Measurements from ENCODE around the gene STXBP6.

Gene STXBP6

GRCh38 chr14:24915958-24916595 is 133.9 kb downstream of the STXBP6 start:
- DNase-seq (ENCODE audit: low read depth) = no peak

- DNase-seq (ENCODE audit: low read depth) = no peak
These were observed 134.5 kb downstream of the STXBP6 start for GRCh38 chr14:24915403-24915921.

GRCh38 chr14:24913746-24914145 is 136.2 kb downstream of the STXBP6 start:
- no peak for DNase-seq (ENCODE audit: low read depth)

- DNase-seq (ENCODE audit: low read depth) = no peak
These were observed 136.9 kb downstream of the STXBP6 start for GRCh38 chr14:24913021-24913420.

- DNase-seq (ENCODE audit: low read depth) = no peak
These were observed 138.4 kb downstream of the STXBP6 start for GRCh38 chr14:24911324-24912109.

GRCh38 chr14:24910408-24910986 is 139.4 kb downstream of the STXBP6 start:
- no peak for DNase-seq (ENCODE audit: low read depth)

GRCh38 chr14:24909523-24910302 is 140.2 kb downstream of the STXBP6 start:
- no peak for DNase-seq (ENCODE audit: low read depth)

- no peak for DNase-seq (ENCODE audit: low read depth)
These were observed 141.2 kb downstream of the STXBP6 start for GRCh38 chr14:24908592-24909236.

- DNase-seq (ENCODE audit: low read depth) = no peak
These were observed 145.4 kb downstream of the STXBP6 start for GRCh38 chr14:24904533-24904932.

- DNase-seq (ENCODE audit: low read depth) = no peak
These were observed 146.6 kb downstream of the STXBP6 start for GRCh38 chr14:24903337-24903736.

- no peak for DNase-seq (ENCODE audit: low read depth)
These were observed 149.5 kb downstream of the STXBP6 start for GRCh38 chr14:24900269-24901100.

GRCh38 chr14:24897793-24898192 is 152.2 kb downstream of the STXBP6 start:
- DNase-seq (ENCODE audit: low read depth) = no peak

- no peak for DNase-seq (ENCODE audit: low read depth)
These were observed 154.3 kb downstream of the STXBP6 start for GRCh38 chr14:24895622-24896021.

- no peak for DNase-seq (ENCODE audit: low read depth)
These were observed 154.7 kb downstream of the STXBP6 start for GRCh38 chr14:24895243-24895583.

- DNase-seq (ENCODE audit: low read depth) = no peak
These were observed 155.2 kb downstream of the STXBP6 start for GRCh38 chr14:24894583-24895242.

- DNase-seq (ENCODE audit: low read depth) = no peak
These were observed 157.4 kb downstream of the STXBP6 start for GRCh38 chr14:24892497-24893051.

- no peak for DNase-seq (ENCODE audit: low read depth)
These were observed 157.9 kb downstream of the STXBP6 start for GRCh38 chr14:24891987-24892496.

- DNase-seq (ENCODE audit: low read depth) = no peak
These were observed 159.2 kb downstream of the STXBP6 start for GRCh38 chr14:24890716-24891115.

GRCh38 chr14:24889843-24890242 is 160.1 kb downstream of the STXBP6 start:
- no peak for DNase-seq (ENCODE audit: low read depth)

GRCh38 chr14:24888532-24888931 is 161.4 kb downstream of the STXBP6 start:
- DNase-seq (ENCODE audit: low read depth) = no peak
